Endothelial cell of umbilical vein (primary cell): ENCODE measurements around the gene ZDHHC11. TPM values are rescaled to one million over a fixed set of nuclear protein-coding genes. Genes with fewer than 3 reads are reported as not detected.

ENCODE experiments used
- BruUV-seq: library from RNA; stranded (reverse); fragments of 400-500 nt; replicated peaks from 2 replicates; lab custom pipeline; 2021; lab: Mats Ljungman, UMichigan
- CTCF ChIA-PET: fragments of 300-600, 350-600 bp; sonication (Branson Sonifier 250); formaldehyde crosslinking; loops from one replicate; lab custom pipeline; 2021; ENCODE audit warnings: antibody characterized with exemption, inconsistent platforms; lab: Charles Lee
- POLR2A ChIA-PET: fragments of 300-600, 350-600 bp; sonication (Branson Sonifier 250); formaldehyde crosslinking; loops from one replicate; lab custom pipeline; 2021; ENCODE audit warnings: antibody characterized with exemption, inconsistent platforms; lab: Charles Lee
- DNase-seq: peaks from one replicate; pipeline ENCODE4 v3.0.0-alpha.2; 2011; ENCODE audit warnings: low read depth, low spot score
- FAIRE-seq: peaks from 2 replicates; lab custom pipeline; 2011; peaks lifted over from hg19 to GRCh38; lab: Jason Lieb, UNC
- H2AFZ ChIP-seq: 2 replicates; pipeline ENCODE4 v1.6.0; 2012; ENCODE audit warnings: low read depth, low read length, control low read depth, inconsistent platforms
- H3K27ac ChIP-seq: 2 replicates; pipeline ENCODE4 v1.5.1; 2011; ENCODE audit warnings: low read depth, mild to moderate bottlenecking, control low read depth, low read length, moderate library complexity; ENCODE audit not compliant: insufficient read depth
- H3K27me3 ChIP-seq, 2 experiments: 2 replicates each; pipeline versions ENCODE4 v1.6.0 to v1.6.1; 2011; ENCODE audit warnings: low read length in 2 of 2, mixed read lengths in 1 of 2; ENCODE audit not compliant: control insufficient read depth in 2 of 2, insufficient read depth in 2 of 2
- H3K36me3 ChIP-seq, 2 experiments: 2 replicates in 1 of 2; 3 replicates in 1 of 2; pipeline ENCODE4 v1.5.1; 2011; ENCODE audit warnings: low read length in 2 of 2, mild to moderate bottlenecking in 1 of 2, moderate library complexity in 1 of 2; ENCODE audit not compliant: control insufficient read depth in 2 of 2, insufficient read depth in 2 of 2; ENCODE audit errors: extremely low read depth in 1 of 2
- H3K4me1 ChIP-seq: 3 replicates; pipeline ENCODE4 v1.5.1; 2011; ENCODE audit warnings: mild to moderate bottlenecking, low read length; ENCODE audit not compliant: control insufficient read depth, insufficient read depth; ENCODE audit errors: extremely low read depth
- H3K4me2 ChIP-seq: 2 replicates; pipeline ENCODE4 v1.6.1; 2011; ENCODE audit warnings: low read length, control low read depth, mixed read lengths; ENCODE audit not compliant: insufficient read depth
- H3K4me3 ChIP-seq, 3 experiments: fragments of 200-600 bp in 1 of 3; sonication (generic), shearing (Covaris generic) in 1 of 3; replicated peaks in 1 of 3; 2 replicates each; pipeline ENCODE4 v1.5.1; 2011 to 2016; ENCODE audit warnings: control low read depth in 3 of 3, low read length in 3 of 3, mild to moderate bottlenecking in 2 of 3, inconsistent platforms in 1 of 3, low read depth in 1 of 3, moderate library complexity in 1 of 3; ENCODE audit not compliant: insufficient read depth in 1 of 3
- H3K79me2 ChIP-seq: 2 replicates; pipeline ENCODE4 v1.6.0; 2012; ENCODE audit warnings: low read length, inconsistent platforms; ENCODE audit not compliant: control insufficient read depth, insufficient read depth
- H3K9ac ChIP-seq: replicated peaks from 2 replicates; pipeline ENCODE3; 2011; ENCODE audit warnings: low read length, control low read depth; ENCODE audit not compliant: insufficient read depth; ENCODE audit errors: extremely low read depth
- H3K9me1 ChIP-seq: replicated peaks from 3 replicates; pipeline ENCODE4 v1.6.0; 2011; ENCODE audit warnings: mild to moderate bottlenecking, low read length; ENCODE audit not compliant: control insufficient read depth, insufficient read depth; ENCODE audit errors: extremely low read depth
- H3K9me3 ChIP-seq: replicated peaks from 2 replicates; pipeline ENCODE4 v1.5.1; 2012; ENCODE audit warnings: low read length, inconsistent platforms; ENCODE audit not compliant: control insufficient read depth, insufficient read depth
- H4K20me1 ChIP-seq: replicated peaks from 2 replicates; pipeline ENCODE3; 2011; ENCODE audit warnings: mild to moderate bottlenecking, low read length; ENCODE audit not compliant: control insufficient read depth, insufficient read depth; ENCODE audit errors: extremely low read depth
- CTCF ChIP-seq, 2 donors: IDR thresholded peaks; 1 replicate in 1 of 2; 2 replicates in 1 of 2; pipeline ENCODE4 v1.5.1; 2011; ENCODE audit warnings: low read length in 2 of 2, mild to moderate bottlenecking in 2 of 2, moderate library complexity in 2 of 2, control low read depth in 1 of 2, inconsistent platforms in 1 of 2, low read depth in 1 of 2; ENCODE audit not compliant: insufficient read depth in 1 of 2; ENCODE audit errors: extremely low read depth in 1 of 2
- EZH2 ChIP-seq: IDR thresholded peaks from 2 replicates; pipeline ENCODE4 v1.6.1; 2012; ENCODE audit warnings: borderline replicate concordance, low read depth, mild to moderate bottlenecking, moderate library complexity, low read length, inconsistent platforms; ENCODE audit not compliant: severe bottlenecking
- FOS ChIP-seq: IDR thresholded peaks from 2 replicates; pipeline ENCODE4 v1.6.1; 2011; ENCODE audit warnings: mild to moderate bottlenecking, low read length, moderate library complexity, borderline replicate concordance; ENCODE audit not compliant: insufficient read depth
- GATA2 ChIP-seq: IDR thresholded peaks from 2 replicates; pipeline ENCODE4 v1.7.0; 2011; ENCODE audit warnings: low read depth, mild to moderate bottlenecking, moderate library complexity, mixed read lengths, low read length; ENCODE audit not compliant: insufficient read length, insufficient read depth
- JUN ChIP-seq: IDR thresholded peaks from 2 replicates; pipeline ENCODE4 v1.6.1; 2011; ENCODE audit warnings: borderline replicate concordance, low read depth; ENCODE audit not compliant: insufficient read length, insufficient read depth
- MYC ChIP-seq: IDR thresholded peaks from one replicate; pipeline ENCODE4 v1.6.1; 2011; ENCODE audit warnings: mild to moderate bottlenecking, low read depth, low read length
- POLR2A ChIP-seq: IDR thresholded peaks from 2 replicates; pipeline ENCODE4 v1.6.1; 2012; ENCODE audit warnings: low read depth, mild to moderate bottlenecking, control low read depth, low read length
- POLR2AphosphoS5 ChIP-seq: IDR thresholded peaks from 2 replicates; pipeline ENCODE4 v1.6.1; 2012; ENCODE audit warnings: low read depth, mild to moderate bottlenecking, control low read depth, low read length, moderate library complexity; ENCODE audit not compliant: insufficient read depth
- dilution Hi-C: fragments of 300-500 bp; cut with MboI; formaldehyde crosslinking; loops from one replicate; pipeline ENCODE4 v1.15.0; 2019; ENCODE audit warnings: low sequenced_read_pairs; ENCODE audit not compliant: extremely low pct_ligation_motif_present
- intact Hi-C: fragments of 100-400 bp; cut with micrococcal nuclease; formaldehyde crosslinking; loops from one replicate; pipeline ENCODE4 v1.10.0; 2022
- polyA plus RNA-seq, 4 experiments: library from polyadenylated mRNA; depleted of rRNA in 3 of 4; stranded (reverse) in 3 of 4; unstranded in 1 of 4; fragments of >200 nt; gene quantifications; 2 replicates each; pipeline versions ENCODE4 v1.2.1 to v1.2.3, GENCODE V29; 2011 to 2012; ENCODE audit warnings: missing spikeins in 1 of 4
- total RNA-seq: library from RNA; stranded (reverse); gene quantifications from 2 replicates; pipeline ENCODE4 v1.2.3, GENCODE V29; 2021
- TF ChIP-seq, protein P1 (sequence below): IDR thresholded peaks from 2 replicates; pipeline ENCODE4 v1.6.1; 2011; ENCODE audit not compliant: insufficient read depth, insufficient read length

Gene ZDHHC11
- total and polyA plus RNA-seq, 2 donors (not counting 3 experiments of a cell fraction or from before 2014, with no cell fraction given): 0.35 to 4.4 TPM

GRCh38 chr5:761059-761771 is 89.6 kb downstream of the ZDHHC11 start:
- dilution Hi-C loops (no loop called here), intact Hi-C loops (no loop called here)
- Histone ChIP-seq H3K27me3 (no peaks in the 10 kb centered on the region), H3K9me1 (no peaks in the 10 kb centered on the region), H3K79me2 (no peaks in the 10 kb centered on the region), H4K20me1 (no peaks in the 10 kb centered on the region), H3K9me3 (no peaks in the 10 kb centered on the region), H3K27ac (no peak overlapping the region), H3K4me1 (no peaks in the 10 kb centered on the region), H3K36me3 (no peaks in the 10 kb centered on the region), H3K9ac (no peak overlapping the region), H2AFZ (no peak overlapping the region), H3K4me3 (no peak overlapping the region), H3K4me2 (no peak overlapping the region)
- no peak for TF ChIP-seq FOS
- TF ChIP-seq EZH2: no peak
- TF ChIP-seq POLR2AphosphoS5: no peak
- no peak for TF ChIP-seq JUN
- TF ChIP-seq POLR2A: no peak
- TF ChIP-seq, protein P1, sequence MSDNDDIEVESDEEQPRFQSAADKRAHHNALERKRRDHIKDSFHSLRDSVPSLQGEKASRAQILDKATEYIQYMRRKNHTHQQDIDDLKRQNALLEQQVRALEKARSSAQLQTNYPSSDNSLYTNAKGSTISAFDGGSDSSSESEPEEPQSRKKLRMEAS: no peak
- no peak for TF ChIP-seq CTCF (IDR thresholded peaks at IDR 0.05; ENCODE audit: extremely low read depth in 1 of 2, insufficient read depth in 1 of 2, low read depth in 1 of 2, low read length in 2 of 2)
- TF ChIP-seq GATA2: no peak
- TF ChIP-seq MYC: no peak
- DNase-seq (no peak), FAIRE-seq (no peak)
- ChIA-PET POLR2A (no interaction called here), CTCF (interaction anchor here (1.0 kb wide), 1 partner anchor 10 kb away, joined by 3 read pairs; no protein-coding TSS in a partner anchor)
- BruUV-seq: no TSS peak
